ENCODE results near the gene POLR1A.

The POLR1A gene

DNA sequence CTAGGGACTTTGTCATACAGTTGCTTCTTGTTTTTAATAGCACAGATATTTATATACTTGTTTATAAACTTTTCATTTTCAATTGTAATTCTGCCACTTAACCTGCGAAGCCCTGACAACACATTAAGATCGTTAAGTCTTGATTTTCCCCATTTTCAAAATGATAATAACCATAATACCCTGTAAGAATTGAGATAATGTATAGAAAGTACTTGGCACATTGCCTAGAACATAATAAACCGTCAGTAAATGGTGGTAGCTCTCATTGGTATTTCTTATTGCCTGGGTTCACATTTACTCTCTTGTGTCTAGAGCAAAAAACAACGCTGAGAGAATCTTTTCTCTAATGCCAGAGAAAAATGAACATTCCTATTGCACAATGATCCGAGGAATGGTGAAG lies 19.0 kb upstream of the POLR1A start:
- no peak for TF ChIP-seq CTCF (IDR thresholded peaks at IDR 0.05; ENCODE audit: low read depth, low read length, missing control alignments)
- H3K4me3 ChIP-seq (replicated peaks; ENCODE audit: low read depth, low read length), result no peak overlapping the region
- DNase-seq (ENCODE audit: extremely low read depth, low read depth), result no peak

DNA sequence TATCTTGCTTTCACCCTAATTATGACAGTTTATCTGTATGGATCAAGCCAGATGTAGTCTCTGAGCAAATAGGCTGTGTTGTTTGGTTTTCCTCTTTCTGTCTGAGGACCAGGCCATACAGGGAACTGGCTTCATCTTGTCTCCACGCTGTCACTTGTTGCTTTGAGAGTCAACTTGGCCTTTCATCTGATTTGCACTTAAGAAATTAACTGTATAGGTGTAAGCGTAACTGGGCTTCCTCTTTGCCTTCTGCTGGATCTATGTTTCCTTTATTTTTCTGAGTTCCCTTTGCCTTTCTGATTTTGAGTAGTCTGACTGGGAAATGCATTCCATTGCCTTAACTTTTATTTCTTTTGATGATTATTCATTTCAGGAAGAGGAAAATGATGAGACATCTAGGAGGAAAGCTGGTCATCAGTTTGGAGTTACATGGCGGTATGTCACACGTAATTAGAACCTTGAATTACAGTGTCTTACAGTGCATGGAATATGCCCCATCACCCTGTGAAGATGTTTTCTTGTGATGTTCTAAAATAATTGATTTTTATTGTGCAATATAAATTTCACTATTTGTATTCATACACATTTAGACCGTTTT lies 17.7 kb upstream of the POLR1A start:
- no peak for DNase-seq (ENCODE audit: extremely low read depth, low read depth)
- TF ChIP-seq CTCF (IDR thresholded peaks at IDR 0.05; ENCODE audit: low read depth, low read length, missing control alignments), result no peak
- H3K4me3 ChIP-seq (replicated peaks; ENCODE audit: low read depth, low read length), result no peak overlapping the region

DNA sequence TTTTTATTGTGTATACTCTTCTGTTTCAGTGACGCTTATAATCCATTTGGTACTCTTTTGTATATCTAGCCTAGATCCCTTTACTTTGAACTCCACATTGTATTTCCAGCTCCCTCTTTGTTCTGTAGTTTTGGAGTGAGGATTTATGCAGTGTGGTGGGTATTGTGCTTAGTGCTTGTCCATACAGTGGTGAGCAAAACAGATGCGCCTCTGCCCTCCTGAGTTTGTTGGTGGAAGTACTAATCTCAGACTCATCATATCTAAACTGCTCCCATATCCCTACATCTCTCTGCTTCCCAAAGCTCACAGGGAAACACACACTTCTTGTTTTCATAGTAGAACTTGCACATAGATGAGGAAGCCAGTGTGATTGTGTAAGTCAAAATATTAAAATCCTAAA lies 12.4 kb upstream of the POLR1A start:
- no peak overlapping the region for H3K4me3 ChIP-seq (replicated peaks; ENCODE audit: low read depth, low read length)
- TF ChIP-seq CTCF (IDR thresholded peaks at IDR 0.05; ENCODE audit: low read depth, low read length, missing control alignments), result no peak
- DNase-seq (ENCODE audit: extremely low read depth, low read depth), result no peak

GRCh38 chr2:86107031-86107430 lies 1.3 kb upstream of the POLR1A start:
- peak overlapping the region; percentile 92 for H3K4me3 ChIP-seq (replicated peaks; ENCODE audit: low read depth, low read length)
- no peak for TF ChIP-seq CTCF (IDR thresholded peaks at IDR 0.05; ENCODE audit: low read depth, low read length, missing control alignments)
- DNase-seq (ENCODE audit: extremely low read depth, low read depth), result no peak

- H3K4me3 ChIP-seq (replicated peaks; ENCODE audit: low read depth, low read length), result peak within 1 kb of the TSS; percentile 92
- DNase-seq (ENCODE audit: extremely low read depth, low read depth), result peak; percentile 86
- TF ChIP-seq CTCF (IDR thresholded peaks at IDR 0.05; ENCODE audit: low read depth, low read length, missing control alignments), result no peak
Measured at GRCh38 chr2:86105969-86106945, 571 bp upstream of the POLR1A start, which contains the start of gene PTCD3. Gene PTCD3 (plus strand): TSS chr2:86106235. CDS start chr2:86106248, 13 bp downstream.

DNA sequence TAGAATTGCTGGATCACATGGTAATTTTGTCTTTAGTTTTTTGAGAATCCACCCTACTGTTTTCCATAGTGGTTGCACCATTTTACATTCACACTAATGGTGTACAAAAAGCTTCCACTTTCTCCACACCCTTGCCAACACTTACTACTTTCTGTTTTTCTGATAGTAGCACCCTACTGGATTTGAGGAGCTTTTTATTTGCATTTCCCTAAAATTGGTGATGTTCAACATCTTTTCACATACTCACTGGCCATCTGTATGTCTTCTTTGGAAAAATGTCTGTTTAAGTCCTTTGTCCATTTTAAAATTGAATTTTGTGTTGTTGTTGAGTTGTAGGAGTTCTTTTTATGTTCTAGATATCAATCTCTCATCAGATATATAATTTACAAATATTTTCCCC lies 3.5 kb downstream of the POLR1A start:
- no peak for TF ChIP-seq CTCF (IDR thresholded peaks at IDR 0.05; ENCODE audit: low read depth, low read length, missing control alignments)
- H3K4me3 ChIP-seq (replicated peaks; ENCODE audit: low read depth, low read length), result no peak overlapping the region
- DNase-seq (ENCODE audit: extremely low read depth, low read depth), result no peak

All from HFF-Myc (cell line).